Right renal pelvis (tissue), 4 donors: ENCODE results near the gene NGEF. TPM values are rescaled to one million over a fixed set of nuclear protein-coding genes. Genes with fewer than 3 reads are reported as not detected.
A peak's percentile ranks its signal among the peaks of the same experiment; 100 is the strongest.
"Not testable (repeated sequence)": the region's sequence is repeated elsewhere in the genome, so short reads cannot be mapped to it uniquely, and the experiment has no call there.

Source experiments
- DNase-seq, 4 donors: peaks; one replicate each; pipeline ENCODE4 v3.0.0-alpha.2; 2013; ENCODE audit warnings: low read depth in 4 of 4, low spot score in 3 of 4, missing footprints in 1 of 4
- polyA plus RNA-seq, 4 donors: library from polyadenylated mRNA; unstranded; fragments of 120-200 nt; gene quantifications; one replicate each; pipeline ENCODE4 v1.2.1, GENCODE V29; 2013; ENCODE audit not compliant: insufficient read length in 4 of 4

NGEF gene, protein sequence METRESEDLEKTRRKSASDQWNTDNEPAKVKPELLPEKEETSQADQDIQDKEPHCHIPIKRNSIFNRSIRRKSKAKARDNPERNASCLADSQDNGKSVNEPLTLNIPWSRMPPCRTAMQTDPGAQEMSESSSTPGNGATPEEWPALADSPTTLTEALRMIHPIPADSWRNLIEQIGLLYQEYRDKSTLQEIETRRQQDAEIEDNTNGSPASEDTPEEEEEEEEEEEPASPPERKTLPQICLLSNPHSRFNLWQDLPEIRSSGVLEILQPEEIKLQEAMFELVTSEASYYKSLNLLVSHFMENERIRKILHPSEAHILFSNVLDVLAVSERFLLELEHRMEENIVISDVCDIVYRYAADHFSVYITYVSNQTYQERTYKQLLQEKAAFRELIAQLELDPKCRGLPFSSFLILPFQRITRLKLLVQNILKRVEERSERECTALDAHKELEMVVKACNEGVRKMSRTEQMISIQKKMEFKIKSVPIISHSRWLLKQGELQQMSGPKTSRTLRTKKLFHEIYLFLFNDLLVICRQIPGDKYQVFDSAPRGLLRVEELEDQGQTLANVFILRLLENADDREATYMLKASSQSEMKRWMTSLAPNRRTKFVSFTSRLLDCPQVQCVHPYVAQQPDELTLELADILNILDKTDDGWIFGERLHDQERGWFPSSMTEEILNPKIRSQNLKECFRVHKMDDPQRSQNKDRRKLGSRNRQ
- polyA plus RNA-seq, result 1 to 10 TPM; 1.0 to 2.8 (median 2.2) TPM

DNA sequence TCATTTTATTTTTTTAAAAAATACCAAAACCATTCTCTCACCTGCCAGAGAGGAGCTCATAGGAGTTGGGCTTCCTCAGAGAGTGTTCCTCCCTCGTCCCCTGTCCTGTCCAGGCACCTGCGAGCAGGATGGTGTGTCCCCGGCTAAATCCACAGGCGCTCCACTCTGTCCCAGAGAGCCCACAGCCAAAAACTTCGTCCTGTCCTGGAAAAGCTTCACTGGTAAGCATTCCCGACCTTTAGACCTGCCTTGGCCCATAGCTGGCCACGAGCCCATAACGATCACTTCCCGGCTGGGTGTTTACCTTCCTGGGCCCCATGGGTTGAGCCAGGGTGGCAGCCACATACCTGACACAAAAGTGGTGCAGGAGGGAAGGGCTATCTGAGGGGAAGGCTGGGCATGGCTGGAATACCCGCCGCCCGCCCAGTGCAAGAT is at the start of gene NGEF:
TSS of gene NGEF (minus strand) at position 230 of the 435 bp plus-strand sequence. CDS start 38,366 bp downstream, outside the sequence.
- no peak for DNase-seq

DNA sequence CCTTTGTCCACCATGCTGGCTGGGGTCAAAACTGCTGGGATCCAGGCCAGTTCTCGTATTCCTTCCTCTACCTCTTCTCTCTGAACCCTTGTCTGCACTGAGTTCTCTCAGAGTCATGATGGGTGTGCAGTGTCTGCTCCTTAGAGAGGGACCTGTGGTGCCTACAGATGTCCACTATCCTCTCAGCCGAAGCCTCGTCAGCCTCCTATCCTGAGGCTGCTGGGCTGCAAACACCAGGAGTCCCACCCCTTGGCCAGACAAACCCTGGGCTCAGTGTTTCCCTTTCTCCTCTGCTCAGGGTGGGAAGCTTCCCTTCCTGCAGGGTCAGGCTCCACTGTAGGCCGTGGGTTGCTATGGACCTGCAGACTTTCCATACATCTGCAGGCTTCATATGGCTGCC is 49.4 kb upstream of the NGEF start:
- no peak for DNase-seq

DNA sequence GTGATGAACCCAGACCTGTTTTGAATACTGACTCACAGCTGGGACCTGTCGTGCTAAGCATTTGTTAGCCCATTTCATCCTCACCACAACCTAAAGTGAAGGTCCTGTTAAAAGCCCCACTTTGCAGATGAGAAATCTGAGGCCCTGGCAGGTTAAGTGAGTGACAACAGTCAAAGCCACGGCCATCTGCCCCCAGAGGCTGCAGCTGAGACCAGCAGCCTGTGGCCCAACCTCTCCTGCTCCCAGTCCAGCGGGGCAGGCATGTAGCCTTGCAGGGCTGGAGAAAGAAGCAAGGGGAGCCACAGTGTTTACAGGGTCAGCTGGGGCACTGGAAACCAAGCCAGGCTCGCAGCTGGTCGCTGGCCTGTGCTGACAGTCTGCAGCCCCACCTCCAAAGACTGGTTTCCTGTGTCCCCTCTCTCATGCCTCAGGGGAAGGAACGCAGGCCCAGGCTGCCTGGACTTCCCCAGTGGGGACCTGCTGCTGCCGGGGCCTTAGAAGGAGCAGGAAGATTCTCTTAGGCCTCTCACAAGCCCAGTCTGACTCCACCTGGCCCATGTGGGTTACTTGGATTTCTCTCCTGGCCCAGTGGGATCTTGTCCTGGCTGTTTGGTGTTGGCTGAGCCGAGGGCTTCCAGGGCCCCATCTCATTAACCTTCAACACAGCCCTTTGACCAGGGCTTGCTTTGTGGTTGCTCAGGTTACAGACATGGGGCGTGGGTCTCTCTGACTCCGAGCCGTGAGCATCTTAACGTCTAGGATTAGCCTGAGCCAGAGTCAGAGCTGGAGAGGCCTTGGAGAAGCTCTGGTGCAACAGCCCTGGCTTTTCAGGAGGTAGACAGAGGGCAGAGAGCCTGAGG is 48.8 kb upstream of the NGEF start:
- no peak for DNase-seq

DNA sequence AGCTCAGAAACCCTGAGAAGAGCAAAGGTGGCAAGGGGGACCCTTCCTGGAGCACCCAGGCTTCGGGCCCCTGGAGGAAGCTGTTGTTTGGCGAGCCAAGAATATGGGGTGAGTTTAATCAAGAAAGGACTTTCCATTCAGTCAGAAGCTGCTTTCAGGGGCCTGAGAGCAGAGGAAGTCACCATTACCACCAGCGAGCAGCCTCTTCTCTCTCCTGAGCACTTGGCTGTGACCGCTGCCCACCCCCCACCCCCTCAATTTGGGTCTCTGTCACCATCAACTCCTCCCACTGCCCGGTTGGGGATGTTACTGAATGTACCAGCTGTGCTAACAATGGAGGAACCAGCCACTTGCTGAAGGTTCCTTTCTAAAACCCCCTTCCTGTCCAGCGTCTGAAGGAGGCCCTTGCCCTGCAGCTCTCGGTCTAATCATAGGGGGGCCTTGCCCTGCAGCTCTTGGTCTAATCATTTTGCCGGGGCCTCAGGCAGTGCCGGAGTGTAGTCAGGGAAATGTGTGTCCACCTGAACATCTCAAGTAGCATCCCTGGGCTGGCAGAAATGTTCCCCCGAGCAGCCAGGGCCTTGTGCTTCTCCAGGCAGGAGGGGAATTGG is 48.0 kb upstream of the NGEF start:
- no peak for DNase-seq

DNA sequence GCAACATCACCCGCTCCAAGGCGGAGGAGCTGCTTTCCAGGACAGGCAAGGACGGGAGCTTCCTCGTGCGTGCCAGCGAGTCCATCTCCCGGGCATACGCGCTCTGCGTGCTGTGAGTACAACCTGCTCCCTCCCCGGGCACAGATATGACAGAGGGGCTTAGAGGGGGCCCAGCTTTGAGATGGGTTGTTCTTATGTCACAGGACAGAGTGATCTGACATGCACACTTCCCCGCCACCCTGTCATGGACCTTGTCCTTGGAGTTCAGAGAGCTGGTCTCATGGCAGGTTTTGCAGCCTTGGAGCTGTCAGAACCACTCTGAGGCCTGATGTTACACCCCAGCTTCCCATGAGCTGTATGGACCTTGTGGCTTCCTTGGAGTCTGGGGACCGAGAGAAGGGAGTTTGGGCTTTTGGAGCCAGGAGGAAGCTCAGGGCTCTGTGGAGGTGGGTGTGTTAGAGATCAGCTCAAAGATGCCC is 47.5 kb upstream of the NGEF start:
- DNase-seq, result no peak

DNA sequence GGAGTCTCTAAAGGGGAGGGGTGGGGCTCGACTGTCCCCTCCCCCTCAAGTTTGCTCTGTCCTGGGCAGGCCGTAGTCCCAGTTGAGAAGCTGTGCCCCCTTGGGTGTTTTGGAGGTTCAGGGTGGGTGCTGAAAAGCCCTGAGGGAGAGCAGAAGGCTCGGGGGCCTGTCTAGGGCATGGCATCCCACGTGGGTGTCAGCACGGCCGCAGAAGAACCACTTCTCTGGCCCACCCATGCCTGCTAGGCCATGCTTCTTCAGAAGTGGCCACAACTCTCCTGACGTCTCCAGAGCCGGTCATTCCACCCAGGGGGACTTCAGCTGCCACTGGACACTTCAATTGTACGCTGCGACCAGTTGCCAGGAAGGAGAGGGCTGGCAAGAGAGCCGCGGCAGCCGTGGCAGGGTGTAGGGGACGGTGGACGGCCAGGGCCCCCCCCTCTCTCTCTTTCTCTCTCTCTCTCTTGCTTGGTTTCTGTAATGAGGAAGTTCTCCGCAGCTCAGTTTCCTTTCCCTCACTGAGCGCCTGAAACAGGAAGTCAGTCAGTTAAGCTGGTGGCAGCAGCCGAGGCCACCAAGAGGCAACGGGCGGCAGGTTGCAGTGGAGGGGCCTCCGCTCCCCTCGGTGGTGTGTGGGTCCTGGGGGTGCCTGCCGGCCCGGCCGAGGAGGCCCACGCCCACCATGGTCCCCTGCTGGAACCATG is 46.9 kb upstream of the NGEF start, which contains the start of gene INPP5D:
TSS of gene INPP5D (plus strand) at position 546 of the 704 bp plus-strand sequence. CDS start at position 683, 137 bp downstream.
- no peak for DNase-seq

DNA sequence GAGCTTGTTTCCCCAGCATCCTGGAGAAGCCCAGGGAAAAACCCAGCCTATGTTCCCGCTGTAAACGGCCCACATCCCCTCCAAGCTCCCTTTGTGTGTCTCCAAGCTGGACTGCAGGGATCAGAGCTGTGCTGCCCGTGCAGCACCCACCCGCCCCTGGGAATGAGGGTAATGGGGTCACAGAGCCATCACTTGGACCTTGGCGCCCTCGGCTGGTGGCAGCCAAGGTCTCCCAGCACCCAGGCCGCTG is 46.4 kb upstream of the NGEF start:
- DNase-seq, result no peak

DNA sequence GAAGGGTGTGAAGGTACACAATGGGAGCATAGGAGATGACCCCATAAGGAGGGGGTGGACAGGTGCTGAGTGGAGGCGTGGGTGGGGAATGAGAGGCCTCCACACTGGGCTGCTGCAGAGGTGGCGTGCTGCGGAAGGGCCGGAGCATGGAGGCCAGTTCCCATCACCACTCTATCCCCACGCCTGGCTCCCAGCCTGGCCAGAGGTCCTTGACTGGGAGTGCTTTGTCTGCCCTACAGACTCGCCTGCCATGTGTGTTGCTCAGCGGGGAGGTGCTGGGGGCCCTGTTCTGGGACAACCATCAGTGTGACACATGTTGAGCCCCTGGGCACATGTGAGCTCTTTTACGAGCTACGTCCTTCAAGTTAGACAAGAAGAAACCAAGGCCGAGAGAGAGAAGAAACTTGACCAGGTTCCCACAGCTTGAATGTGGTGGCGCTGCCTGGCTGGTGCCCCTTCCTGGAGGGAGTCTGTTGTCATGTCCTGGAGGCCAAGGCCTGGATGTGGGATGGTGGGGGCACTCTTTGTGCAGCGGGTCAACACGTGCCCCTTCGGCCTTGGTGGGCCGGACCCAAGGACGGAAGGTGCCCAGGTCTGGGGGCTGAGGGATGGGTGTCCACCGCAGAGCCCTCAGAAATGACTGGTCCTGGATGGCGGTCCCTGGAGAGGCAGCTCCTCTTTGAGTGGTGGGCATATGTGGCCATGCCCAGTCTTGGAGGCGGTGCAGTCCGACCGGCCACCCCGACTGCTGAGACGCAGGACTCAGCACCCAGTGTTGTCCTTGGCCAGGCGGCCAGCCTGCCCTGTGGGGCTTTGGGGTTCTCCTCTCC is 45.9 kb upstream of the NGEF start:
- no peak for DNase-seq

DNA sequence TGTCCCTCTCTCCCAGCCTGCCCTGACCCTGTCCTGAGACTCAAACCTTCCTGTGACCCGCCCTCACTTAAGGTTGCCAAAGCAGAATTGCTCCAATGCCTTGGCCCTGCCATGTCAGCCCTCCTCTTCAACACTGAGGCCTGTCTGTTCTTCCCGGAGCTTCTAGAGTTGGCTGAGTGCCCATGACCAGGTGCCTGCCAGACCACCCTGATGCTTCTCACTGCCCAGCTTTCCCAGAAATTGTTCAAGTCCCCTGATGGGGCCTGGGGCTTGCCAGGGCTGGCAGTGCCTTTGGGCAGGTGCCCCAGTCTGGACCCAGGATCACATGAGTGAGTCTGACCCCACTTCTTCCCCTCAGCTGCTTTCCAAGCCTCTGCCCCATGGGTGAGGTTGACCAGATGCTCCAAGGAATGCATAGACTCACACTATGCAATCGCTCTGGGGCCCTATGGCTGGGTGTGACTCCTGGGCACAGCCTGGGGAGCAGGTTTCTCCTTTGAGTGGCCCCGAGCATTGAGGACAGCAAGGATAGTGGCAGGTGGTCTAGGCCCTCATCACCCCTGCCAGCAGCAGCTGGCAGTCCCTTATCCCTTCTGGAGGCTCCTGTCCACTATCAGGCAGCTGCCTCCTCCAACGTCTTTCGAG is 44.0 kb upstream of the NGEF start:
- no peak for DNase-seq

DNA sequence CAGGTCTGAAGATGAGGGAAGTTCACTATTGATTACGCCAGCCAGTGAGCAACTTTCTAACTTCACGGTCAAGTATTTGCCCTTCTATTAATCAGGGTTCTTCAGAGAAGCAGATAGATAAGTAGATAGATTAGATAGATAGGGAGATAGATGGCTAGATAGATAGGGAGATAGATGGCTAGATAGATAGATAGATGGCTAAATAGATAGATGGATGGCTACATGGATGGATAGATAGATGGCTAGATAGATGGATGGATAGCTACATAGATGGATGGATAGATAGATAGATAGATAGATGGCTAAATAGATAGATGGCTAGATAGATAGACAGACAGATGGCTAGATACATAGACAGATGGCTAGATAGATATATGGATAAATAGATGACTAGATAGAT is 42.3 kb upstream of the NGEF start:
- DNase-seq, result no peak

DNA sequence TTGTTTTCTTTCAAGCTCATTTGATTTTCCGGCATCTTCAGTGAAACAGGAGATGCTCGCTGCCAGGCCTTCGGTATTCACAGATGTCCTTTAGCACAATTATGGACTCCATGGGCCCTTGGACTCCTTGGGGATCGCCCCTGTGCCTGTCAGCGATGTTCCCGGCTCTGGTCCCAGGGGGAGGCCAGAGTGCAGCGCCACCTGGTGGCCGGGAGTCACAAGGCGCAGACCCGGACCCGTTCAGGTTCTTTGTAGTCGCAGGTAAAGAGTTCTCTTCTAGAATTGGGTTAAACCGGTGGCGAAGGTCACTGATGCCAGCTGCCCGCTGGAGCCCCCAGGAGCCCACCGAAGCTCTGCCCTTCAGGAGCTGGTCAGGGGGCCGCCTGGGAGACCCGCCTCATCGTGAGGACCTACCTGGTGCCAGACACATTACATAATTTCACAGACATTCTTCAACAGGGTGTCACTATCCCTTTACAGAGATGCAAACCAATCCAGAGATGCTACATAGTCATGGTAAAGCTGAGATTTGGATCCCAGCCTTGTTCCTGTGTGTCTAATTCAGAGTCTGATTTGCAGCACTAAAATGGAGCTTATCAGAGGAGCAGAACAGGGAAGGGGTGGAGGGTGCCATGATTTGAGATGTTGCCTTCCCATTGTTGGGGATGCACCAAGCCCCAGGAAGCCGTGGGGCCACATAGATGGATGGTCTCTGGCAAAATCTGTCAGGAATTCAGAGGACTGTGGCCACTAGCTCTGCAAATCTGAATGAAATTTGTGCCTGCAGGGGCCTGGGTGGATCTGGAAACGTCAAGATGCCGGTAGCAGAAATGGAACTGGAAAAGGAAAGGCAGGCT is 41.1 kb upstream of the NGEF start:
- DNase-seq, result peak in 1 of 4 donors; percentile 28

DNA sequence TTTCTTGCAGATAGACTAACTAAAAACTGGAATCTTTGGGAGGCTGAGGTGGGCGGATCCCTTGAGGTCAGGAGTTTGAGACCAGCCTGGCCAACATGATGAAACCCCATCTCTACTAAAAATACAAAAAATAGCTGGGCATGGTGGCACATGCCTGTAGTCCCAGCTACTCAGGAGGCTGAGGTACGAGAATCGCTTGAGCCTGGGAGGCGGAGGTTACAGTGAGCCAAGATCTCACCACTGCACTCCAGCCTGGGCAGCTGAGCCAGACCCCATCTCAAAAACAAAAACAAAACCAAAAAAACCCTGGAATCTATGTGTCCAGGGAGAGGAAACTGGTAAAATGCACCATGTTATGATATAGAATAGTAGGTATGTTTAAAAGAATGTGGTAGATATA is 39.5 kb upstream of the NGEF start:
- DNase-seq, result not testable (repeated sequence)

DNA sequence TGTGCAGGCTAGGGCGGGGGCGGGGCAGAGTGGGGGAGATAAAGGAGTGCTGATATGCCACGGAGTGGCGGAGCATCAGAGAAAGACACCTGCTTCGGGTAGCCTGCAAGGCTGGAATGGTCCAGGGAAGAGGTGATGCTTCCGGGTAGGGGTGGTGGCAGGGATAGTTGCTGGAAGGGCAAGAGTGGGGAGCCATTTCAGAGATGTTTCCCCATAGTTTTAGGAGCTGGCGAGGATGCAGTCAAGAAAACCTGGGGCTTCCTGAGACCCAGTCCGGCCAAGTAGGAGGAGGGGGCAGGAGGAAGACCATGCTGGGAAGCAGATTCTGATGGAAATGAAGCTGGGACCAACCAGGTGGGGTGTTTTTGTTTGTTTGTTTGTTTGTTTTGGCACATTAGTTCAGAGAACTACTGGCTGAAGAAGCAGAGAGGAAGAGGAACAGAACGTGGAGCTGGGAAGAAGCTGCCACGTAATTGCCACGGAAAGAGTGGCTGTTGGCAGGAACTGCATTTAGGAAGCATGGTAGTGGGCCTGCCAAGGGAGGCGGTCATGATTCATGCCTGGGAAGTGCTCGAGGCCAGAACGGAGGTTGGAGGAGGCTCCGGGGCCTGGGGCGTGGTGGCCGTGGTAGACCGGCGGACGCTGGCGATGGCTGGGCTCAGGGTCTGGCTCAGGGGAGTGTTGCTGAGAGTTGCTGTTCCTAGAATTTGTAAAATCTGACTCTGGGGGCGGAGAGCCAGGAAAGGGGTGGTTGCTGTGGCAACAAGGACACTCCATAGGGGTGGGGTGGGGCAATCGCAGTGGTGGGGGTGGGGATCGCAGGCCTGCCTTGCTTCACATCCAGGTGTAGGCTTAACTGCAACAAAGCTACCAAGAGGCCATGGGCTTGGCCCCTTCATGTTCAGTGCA is 38.4 kb upstream of the NGEF start:
- no peak for DNase-seq

DNA sequence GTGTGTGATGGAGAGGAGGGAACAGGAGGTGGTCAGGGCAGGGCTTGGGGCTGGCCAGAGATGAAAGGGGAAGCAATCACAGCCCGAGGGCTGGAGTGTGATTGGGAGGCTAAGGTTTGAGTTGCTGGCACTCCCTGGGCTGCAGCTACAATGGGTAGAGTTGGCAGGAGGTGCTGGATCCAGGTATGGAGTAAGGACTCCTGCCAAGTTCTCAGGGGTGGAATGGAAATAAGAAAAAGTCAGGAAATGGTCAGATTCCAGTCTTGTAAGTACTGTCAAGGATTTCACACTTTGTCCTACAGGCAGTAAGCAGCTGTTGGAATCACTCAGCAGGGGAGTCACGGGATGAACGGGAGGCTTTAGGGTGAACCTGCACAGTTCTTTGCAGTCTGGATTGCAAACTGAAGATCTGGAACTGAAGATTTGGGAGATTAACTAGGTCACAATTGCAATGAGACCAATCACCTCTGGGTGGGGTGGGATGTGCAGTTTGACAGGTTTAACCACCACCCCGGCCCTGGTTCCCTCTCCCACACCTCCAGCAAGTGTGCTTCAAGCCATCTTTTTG is 36.2 kb upstream of the NGEF start:
- DNase-seq, result no peak

DNA sequence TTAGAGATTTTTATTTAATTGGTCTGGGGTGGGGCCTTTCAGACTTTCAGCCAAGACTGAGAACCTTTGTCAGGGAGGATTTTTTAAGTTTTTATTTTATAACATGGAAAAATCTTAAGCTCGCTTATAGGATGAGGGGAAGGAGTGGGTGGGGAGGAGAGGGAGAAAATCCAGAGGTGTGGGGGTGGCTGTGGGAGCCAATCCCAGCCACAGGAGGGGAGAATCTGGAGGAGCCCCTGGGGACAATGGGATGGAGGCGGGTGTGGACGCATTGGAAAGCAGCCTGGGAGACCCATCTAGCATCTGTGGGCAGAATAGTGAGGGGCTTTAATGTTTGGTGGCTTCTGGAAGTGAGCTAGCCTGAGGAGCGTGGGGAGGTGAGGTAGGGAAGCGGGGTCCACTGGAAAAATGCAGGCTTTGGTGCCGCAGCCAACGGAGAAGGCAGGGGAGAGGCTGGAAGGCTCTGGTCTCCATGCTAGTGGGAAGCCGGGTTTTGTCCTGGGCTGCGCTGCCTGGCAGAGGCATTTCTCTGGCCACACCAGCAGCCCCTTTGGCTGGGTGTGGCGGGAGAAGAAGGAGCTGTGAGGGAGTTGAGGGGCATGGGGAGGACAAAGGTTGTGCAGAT is 35.6 kb upstream of the NGEF start:
- DNase-seq, result no peak

DNA sequence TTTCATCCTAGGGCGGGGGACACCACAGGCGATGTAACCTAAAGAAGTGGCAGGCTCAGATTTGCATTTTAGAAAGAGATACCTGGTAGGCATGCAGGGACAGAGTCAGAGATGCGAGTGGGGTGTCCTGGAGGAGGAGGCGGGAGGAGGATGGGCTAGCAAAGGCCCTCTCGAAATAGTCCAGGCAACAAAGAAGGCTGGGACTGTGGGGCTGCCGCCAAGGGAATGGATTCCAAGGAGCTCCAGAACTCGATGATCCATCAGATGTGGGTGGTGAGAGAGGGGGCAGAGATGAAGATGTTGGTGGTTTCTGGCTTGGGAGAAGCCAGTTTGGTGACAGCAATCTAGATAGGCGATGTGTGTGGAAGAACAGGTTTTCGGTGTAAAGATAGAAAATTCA is 34.6 kb upstream of the NGEF start:
- no peak for DNase-seq
